ENCODE data around the gene PCK2. TPM values are rescaled to one million over a fixed set of nuclear protein-coding genes. Genes with fewer than 3 reads are reported as not detected.

Gene PCK2
- total RNA-seq, 1 donor from 2014 or later: 66.0 TPM

- no peaks in the 10 kb centered on the region for H3K4me1 Mint-ChIP-seq (ENCODE audit: unreplicated experiment)
- DNase-seq (ENCODE audit: extremely low spot score, unreplicated experiment): no peak
- no peaks in the 10 kb centered on the region for H3K9me3 Mint-ChIP-seq (ENCODE audit: unreplicated experiment)
- H3K27ac Mint-ChIP-seq (ENCODE audit: unreplicated experiment): no peak overlapping the region
- no peak overlapping the region for H3K4me3 Mint-ChIP-seq (ENCODE audit: unreplicated experiment)
- no peak for TF ChIP-seq CTCF (IDR thresholded peaks at IDR 0.05)
- no peaks in the 10 kb centered on the region for H3K36me3 Mint-ChIP-seq (ENCODE audit: unreplicated experiment)
- peaks cover 20% of the 10 kb centered on the region for H3K27me3 Mint-ChIP-seq (ENCODE audit: unreplicated experiment)
Observed at GRCh38 chr14:24070285-24071143, 23.6 kb upstream of the PCK2 start.

- no peaks in the 10 kb centered on the region for H3K9me3 Mint-ChIP-seq (ENCODE audit: unreplicated experiment)
- DNase-seq (ENCODE audit: extremely low spot score, unreplicated experiment): no peak
- TF ChIP-seq CTCF (IDR thresholded peaks at IDR 0.05): no peak
- no peak within 1 kb of the TSS for H3K27ac Mint-ChIP-seq (ENCODE audit: unreplicated experiment)
- peaks cover 20% of the 10 kb centered on the region for H3K27me3 Mint-ChIP-seq (ENCODE audit: unreplicated experiment)
- H3K36me3 Mint-ChIP-seq (ENCODE audit: unreplicated experiment): no peaks in the 10 kb centered on the region
- H3K4me1 Mint-ChIP-seq (ENCODE audit: unreplicated experiment): no peaks in the 10 kb centered on the region
- H3K4me3 Mint-ChIP-seq (ENCODE audit: unreplicated experiment): no peak within 1 kb of the TSS
Observed at GRCh38 chr14:24071144-24071697, 22.9 kb upstream of the PCK2 start, which contains the start of gene CPNE6. Gene CPNE6 (plus strand): TSS chr14:24071562. CDS start chr14:24072937, 1,375 bp downstream.

GRCh38 chr14:24071836-24072430 lies 22.2 kb upstream of the PCK2 start:
- no peaks in the 10 kb centered on the region for H3K4me1 Mint-ChIP-seq (ENCODE audit: unreplicated experiment)
- peaks cover 19% of the 10 kb centered on the region for H3K27me3 Mint-ChIP-seq (ENCODE audit: unreplicated experiment)
- no peak for DNase-seq (ENCODE audit: extremely low spot score, unreplicated experiment)
- TF ChIP-seq CTCF (IDR thresholded peaks at IDR 0.05): no peak
- H3K36me3 Mint-ChIP-seq (ENCODE audit: unreplicated experiment): no peaks in the 10 kb centered on the region
- no peak overlapping the region for H3K4me3 Mint-ChIP-seq (ENCODE audit: unreplicated experiment)
- H3K9me3 Mint-ChIP-seq (ENCODE audit: unreplicated experiment): no peaks in the 10 kb centered on the region
- no peak overlapping the region for H3K27ac Mint-ChIP-seq (ENCODE audit: unreplicated experiment)

GRCh38 chr14:24072436-24072835 lies 21.7 kb upstream of the PCK2 start:
- Mint-ChIP-seq H3K4me3 (ENCODE audit: unreplicated experiment) (no peak overlapping the region), H3K4me1 (ENCODE audit: unreplicated experiment) (no peaks in the 10 kb centered on the region), H3K27me3 (ENCODE audit: unreplicated experiment) (peaks cover 17% of the 10 kb centered on the region), H3K36me3 (ENCODE audit: unreplicated experiment) (no peaks in the 10 kb centered on the region), H3K27ac (ENCODE audit: unreplicated experiment) (no peak overlapping the region), H3K9me3 (ENCODE audit: unreplicated experiment) (no peaks in the 10 kb centered on the region)
- DNase-seq (ENCODE audit: extremely low spot score, unreplicated experiment): no peak
- no peak for TF ChIP-seq CTCF (IDR thresholded peaks at IDR 0.05)

Data from osteocyte (in vitro differentiated cells).